HG03139 (cell line): ENCODE measurements around the gene GSAP.

Source experiments
- ATAC-seq: cut with Tn5 transposase; IDR thresholded peaks from one replicate; pipeline ENCODE4 v1.9.1; 2021; ENCODE audit not compliant: unreplicated experiment

Gene GSAP

GRCh38 chr7:77441046-77441445, 24.9 kb upstream of the GSAP start:
- no peak for ATAC-seq

DNA sequence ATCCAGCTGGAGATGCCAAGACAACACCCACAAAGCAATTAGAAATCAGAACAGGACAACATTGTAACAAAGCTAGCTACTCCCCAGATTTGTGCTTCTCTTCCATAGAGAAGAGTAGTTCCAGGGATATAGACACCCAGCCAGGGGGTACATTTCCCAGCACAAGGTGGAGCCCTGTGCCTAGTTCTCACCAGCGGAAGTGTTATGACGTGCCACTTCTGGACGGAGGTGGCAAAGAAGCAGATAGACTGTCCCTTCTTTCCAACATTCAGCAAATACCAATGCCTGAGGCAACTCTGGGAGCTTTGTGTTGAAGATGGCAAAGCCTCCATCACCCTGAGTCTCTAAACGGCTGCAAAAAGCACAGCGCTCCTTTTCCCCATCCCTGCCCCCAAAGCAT, 23.4 kb upstream of the GSAP start:
- no peak for ATAC-seq

- ATAC-seq, result no peak
Observed at GRCh38 chr7:77438131-77438530, 22.0 kb upstream of the GSAP start.

- no peak for ATAC-seq
Observed at GRCh38 chr7:77434570-77435275, 18.6 kb upstream of the GSAP start.

DNA sequence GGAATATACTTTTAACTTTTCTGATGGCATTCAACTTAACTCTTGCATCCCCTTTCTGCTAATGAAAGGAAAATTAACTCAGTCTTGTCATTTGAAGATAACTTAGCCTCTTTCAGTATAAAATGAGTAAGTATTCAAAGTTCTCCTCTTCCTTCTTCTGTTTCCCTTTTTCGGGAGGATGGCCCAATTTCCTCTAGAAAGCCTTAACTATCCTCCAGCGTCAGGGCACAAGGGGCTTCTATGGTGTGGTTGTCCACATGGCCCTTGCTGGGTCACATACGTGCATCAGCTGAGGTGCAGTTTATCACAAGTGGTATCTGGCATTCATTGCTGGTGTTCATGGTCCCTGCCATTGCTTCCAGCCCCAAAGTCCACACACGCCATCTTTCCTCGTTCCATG, 17.8 kb upstream of the GSAP start:
- ATAC-seq, result no peak

- ATAC-seq, result no peak
Observed at GRCh38 chr7:77430927-77431326, 14.8 kb upstream of the GSAP start.

DNA sequence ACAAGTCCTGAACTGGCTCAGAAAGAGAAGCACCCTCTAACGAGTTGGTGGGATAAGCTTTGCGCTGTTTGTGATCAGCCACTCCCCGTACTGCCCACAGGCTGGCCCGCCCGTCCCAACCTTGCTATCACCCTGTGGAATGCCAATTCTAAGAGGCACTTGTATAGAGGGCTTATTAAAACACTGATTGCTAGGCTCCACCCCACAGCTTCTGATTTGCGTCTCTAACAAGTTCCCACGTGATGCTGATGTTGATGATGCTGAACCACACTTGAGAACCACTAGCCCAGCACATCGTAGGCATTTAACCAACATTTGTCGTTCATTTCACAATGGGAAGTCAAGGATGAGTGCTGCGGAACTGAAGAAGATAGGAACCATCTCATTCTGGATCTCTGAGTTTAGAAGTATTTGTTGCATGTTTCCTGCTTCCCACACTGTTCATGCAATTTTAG, 12.7 kb upstream of the GSAP start:
- ATAC-seq, result no peak

GRCh38 chr7:77427996-77428603, 12.0 kb upstream of the GSAP start:
- ATAC-seq, result no peak

DNA sequence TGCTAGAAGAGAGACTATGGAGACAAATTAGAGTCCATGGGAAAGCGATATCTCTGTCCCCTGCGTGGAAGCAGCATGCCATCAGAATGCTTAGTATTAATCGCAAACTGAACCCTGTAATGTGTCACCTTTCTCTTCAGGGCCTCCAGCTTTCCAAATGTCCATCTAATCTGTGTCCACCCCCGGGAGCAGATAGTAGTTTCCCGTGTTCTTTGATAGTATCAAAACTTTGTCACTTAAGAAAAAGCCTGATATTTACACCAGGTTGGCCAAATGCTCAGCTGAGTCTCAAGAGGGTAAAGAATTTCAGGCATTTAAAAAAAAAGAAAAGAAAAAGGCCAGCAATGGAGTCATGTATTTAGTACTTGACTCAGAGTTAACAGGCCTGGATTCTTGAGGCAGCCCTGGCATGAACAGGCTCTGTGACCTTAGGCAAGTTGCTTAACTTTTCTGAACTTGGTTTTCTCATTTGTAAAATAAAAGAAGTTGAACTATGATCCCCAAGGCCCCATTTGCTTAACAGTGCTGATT, 10.4 kb upstream of the GSAP start:
- no peak for ATAC-seq

DNA sequence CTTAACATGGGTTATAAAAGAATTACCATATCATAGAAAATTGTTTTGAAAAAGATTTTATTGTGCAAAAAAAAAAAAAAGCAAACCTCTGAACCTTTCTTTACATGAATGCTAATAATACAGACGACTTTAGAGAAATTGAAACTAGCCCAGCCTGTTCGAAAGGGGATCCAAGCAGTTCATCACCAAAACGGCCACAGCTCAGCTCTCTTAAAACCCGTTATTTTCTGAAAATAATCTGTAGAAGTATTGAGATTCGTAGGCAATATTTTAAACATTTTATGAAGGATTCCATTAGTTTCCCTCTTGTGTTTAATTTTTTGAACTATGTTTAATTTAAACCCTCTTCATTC, 9.9 kb upstream of the GSAP start:
- peak; percentile 58 for ATAC-seq

GRCh38 chr7:77425101-77426051, 9.2 kb upstream of the GSAP start:
- no peak for ATAC-seq

DNA sequence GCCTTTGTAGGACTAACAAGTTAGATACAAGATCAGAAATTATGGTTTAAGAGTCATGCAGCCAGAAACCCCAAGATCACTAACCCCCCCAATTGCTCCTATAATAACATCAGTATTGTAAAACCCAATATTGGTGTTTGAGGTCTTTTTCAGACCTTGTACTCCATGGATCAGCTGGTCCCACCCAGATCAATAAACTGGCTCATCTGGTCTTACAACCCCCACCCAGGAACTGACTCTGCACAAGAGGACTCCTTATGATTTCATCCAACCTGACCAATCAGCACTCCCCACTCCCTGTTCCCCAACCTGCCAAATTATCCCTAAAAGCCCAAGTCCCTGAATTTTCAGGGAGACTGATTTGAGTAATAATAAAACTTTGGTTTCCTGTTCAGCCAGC, 6.4 kb upstream of the GSAP start:
- ATAC-seq, result no peak

GRCh38 chr7:77420986-77421672, 5.0 kb upstream of the GSAP start:
- ATAC-seq, result no peak

- ATAC-seq, result no peak
Observed at GRCh38 chr7:77420438-77420837, 4.3 kb upstream of the GSAP start.

- no peak for ATAC-seq
Observed at GRCh38 chr7:77419102-77419501, 3.0 kb upstream of the GSAP start.

GRCh38 chr7:77417801-77418200, 1.7 kb upstream of the GSAP start:
- ATAC-seq, result no peak

DNA sequence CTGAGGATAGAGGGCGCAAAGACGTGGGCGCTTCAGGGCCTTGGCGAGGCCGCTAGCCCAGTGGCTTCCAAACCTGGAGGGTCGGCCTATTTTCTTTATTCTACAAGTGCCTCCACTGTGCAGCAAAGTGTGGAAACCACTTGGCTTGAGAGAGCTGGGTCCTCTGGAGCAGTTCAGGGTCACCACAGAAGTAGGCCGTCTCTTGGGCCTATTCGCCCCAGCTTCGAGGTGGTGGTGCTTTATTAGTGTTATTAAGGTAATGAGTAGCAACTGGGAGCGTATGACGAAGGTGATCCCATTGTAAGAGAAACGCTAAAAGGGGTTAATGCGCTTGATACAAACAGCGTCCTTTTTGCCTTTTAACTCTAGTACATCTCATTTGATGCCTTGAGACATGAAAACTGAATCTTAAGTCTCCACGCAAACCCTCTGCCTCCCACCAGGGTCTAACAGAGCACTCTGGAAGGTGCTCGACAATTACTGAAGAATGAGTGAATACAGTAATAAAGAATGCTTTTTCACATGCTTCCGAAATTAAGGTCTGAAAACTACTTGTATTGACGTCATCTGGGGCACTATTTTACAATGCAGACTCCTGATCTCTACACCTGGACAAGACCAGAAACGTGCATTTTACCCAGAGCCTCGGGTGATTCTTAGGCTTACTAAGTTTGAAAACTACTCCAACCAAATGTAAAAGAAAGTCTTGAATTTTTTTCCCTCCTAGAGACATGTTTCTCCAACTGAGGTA, 647 bp upstream of the GSAP start:
- peak; percentile 20 for ATAC-seq

GRCh38 chr7:77415476-77415822, 700 bp downstream of the GSAP start:
- ATAC-seq, result peak; percentile 41

GRCh38 chr7:77413861-77414424, 2.2 kb downstream of the GSAP start:
- ATAC-seq, result no peak

GRCh38 chr7:77413128-77413527, 3.0 kb downstream of the GSAP start:
- ATAC-seq, result no peak
